IMR-90 (cell line): ENCODE measurements around the gene CIROP. TPM values are rescaled to one million over a fixed set of nuclear protein-coding genes. Genes with fewer than 3 reads are reported as not detected.

Source experiments
- ATAC-seq: fragments of 200-7000 bp; cut with Tn5 transposase; 2 replicates; pipeline ENCODE4 v1.9.1; 2020; ENCODE audit warnings: low read depth, mild to moderate bottlenecking, moderate library complexity
- BruUV-seq: library from RNA; stranded (reverse); fragments of 400-500 nt; replicated peaks from 2 replicates; lab custom pipeline; 2021; lab: Mats Ljungman, UMichigan
- CTCF ChIA-PET: fragments of 300-600 bp; formaldehyde crosslinking; extraction: SDS; loops from one replicate; lab custom pipeline; 2021; ENCODE audit warnings: antibody characterized with exemption; lab: Yijun Ruan, JAX
- POLR2A ChIA-PET: fragments of 300-600 bp; sonication (Branson Sonifier 250); formaldehyde crosslinking; loops from one replicate; lab custom pipeline; 2022; ENCODE audit warnings: antibody characterized with exemption; ENCODE audit not compliant: unreplicated experiment; lab: Charles Lee
- DNase-seq: peaks from one replicate; pipeline ENCODE4 v3.0.0; 2013
- H2AFZ ChIP-seq: replicated peaks from 2 replicates; pipeline ENCODE3; 2013; ENCODE audit warnings: low read length, mild to moderate bottlenecking; ENCODE audit not compliant: poor library complexity
- H2AK5ac ChIP-seq: 2 replicates; pipeline ENCODE4 v1.6.1; 2013; ENCODE audit warnings: low read depth, low read length, inconsistent platforms
- H2AK9ac ChIP-seq: replicated peaks from 2 replicates; pipeline ENCODE3; 2013; ENCODE audit warnings: mild to moderate bottlenecking, low read depth, low read length, moderate library complexity; ENCODE audit not compliant: poor library complexity
- H2BK120ac ChIP-seq: 2 replicates; pipeline ENCODE4 v1.6.1; 2013; ENCODE audit warnings: low read depth, low read length, inconsistent platforms
- H2BK15ac ChIP-seq: 3 replicates; pipeline ENCODE4 v1.6.1; 2013; ENCODE audit warnings: low read depth, low read length, inconsistent platforms
- H2BK20ac ChIP-seq: 2 replicates; pipeline ENCODE4 v1.6.1; 2013; ENCODE audit warnings: low read depth, mild to moderate bottlenecking, inconsistent platforms, low read length, moderate library complexity
- H2BK5ac ChIP-seq: 2 replicates; pipeline ENCODE4 v1.6.1; 2013; ENCODE audit warnings: mild to moderate bottlenecking, low read depth, low read length, inconsistent platforms; ENCODE audit not compliant: poor library complexity, severe bottlenecking
- H3K14ac ChIP-seq: replicated peaks from 2 replicates; pipeline ENCODE4 v1.6.1; 2013; ENCODE audit warnings: low read depth, low read length, inconsistent platforms
- H3K18ac ChIP-seq: 2 replicates; pipeline ENCODE4 v1.6.1; 2013; ENCODE audit warnings: low read depth, low read length, control low read depth
- H3K23ac ChIP-seq: 2 replicates; pipeline ENCODE4 v1.6.1; 2013; ENCODE audit warnings: low read depth, low read length, inconsistent platforms
- H3K27ac ChIP-seq: 2 replicates; pipeline ENCODE4 v1.5.1; 2013; ENCODE audit warnings: mild to moderate bottlenecking, control low read depth, low read length; ENCODE audit not compliant: insufficient read depth
- H3K27me3 ChIP-seq: 2 replicates; pipeline ENCODE4 v1.6.1; 2013; ENCODE audit warnings: low read length; ENCODE audit not compliant: control insufficient read depth, insufficient read depth
- H3K36me3 ChIP-seq: 2 replicates; pipeline ENCODE4 v1.6.1; 2013; ENCODE audit warnings: low read length, mixed read lengths; ENCODE audit not compliant: control insufficient read depth, insufficient read depth
- H3K4ac ChIP-seq: 2 replicates; pipeline ENCODE4 v1.6.1; 2013; ENCODE audit warnings: low read depth, low read length, inconsistent platforms
- H3K4me1 ChIP-seq: 2 replicates; pipeline ENCODE4 v1.6.1; 2013; ENCODE audit warnings: low read length, mixed read lengths; ENCODE audit not compliant: control insufficient read depth, insufficient read depth
- H3K4me2 ChIP-seq: 2 replicates; pipeline ENCODE4 v1.6.1; 2013; ENCODE audit warnings: low read depth, mild to moderate bottlenecking, control low read depth, low read length, moderate library complexity
- H3K4me3 ChIP-seq: 2 replicates; pipeline ENCODE4 v1.5.1; 2013; ENCODE audit warnings: low read depth, mild to moderate bottlenecking, control low read depth, low read length, moderate library complexity; ENCODE audit not compliant: insufficient read depth
- H3K56ac ChIP-seq: 2 replicates; pipeline ENCODE4 v1.6.1; 2013; ENCODE audit warnings: low read length, inconsistent platforms; ENCODE audit not compliant: insufficient read depth; ENCODE audit errors: extremely low read depth
- H3K79me1 ChIP-seq, 2 experiments: 2 replicates each; pipeline ENCODE4 v1.6.1; 2013; ENCODE audit warnings: low read length in 2 of 2, inconsistent platforms in 1 of 2, low read depth in 1 of 2
- H3K9ac ChIP-seq: 2 replicates; pipeline ENCODE4 v1.6.1; 2013; ENCODE audit warnings: low read depth, low read length, control low read depth
- H3K9me1 ChIP-seq: 2 replicates; pipeline ENCODE4 v1.6.1; 2013; ENCODE audit warnings: low read length, inconsistent platforms; ENCODE audit not compliant: insufficient read depth
- H3K9me3 ChIP-seq: 2 replicates; pipeline ENCODE4 v1.6.1; 2013; ENCODE audit warnings: low read length; ENCODE audit not compliant: control insufficient read depth, insufficient read depth
- H4K20me1 ChIP-seq: 2 replicates; pipeline ENCODE4 v1.6.1; 2013; ENCODE audit warnings: low read length, inconsistent platforms; ENCODE audit not compliant: insufficient read depth
- H4K5ac ChIP-seq: 2 replicates; pipeline ENCODE4 v1.6.1; 2013; ENCODE audit warnings: mild to moderate bottlenecking, low read depth, low read length, control low read depth
- H4K8ac ChIP-seq, 2 experiments: 2 replicates each; pipeline ENCODE4 v1.6.1; 2013; ENCODE audit warnings: low read depth in 2 of 2, low read length in 2 of 2, control low read depth in 1 of 2, inconsistent platforms in 1 of 2
- H4K91ac ChIP-seq: 2 replicates; pipeline ENCODE4 v1.6.1; 2013; ENCODE audit warnings: low read depth, low read length, inconsistent platforms; ENCODE audit not compliant: insufficient read depth
- BHLHE40 ChIP-seq: fragments of 150-350 bp; IDR thresholded peaks from 2 replicates; pipeline ENCODE4 v1.6.1; 2016; ENCODE audit warnings: mild to moderate bottlenecking, low read depth, low read length
- CEBPB ChIP-seq: IDR thresholded peaks from 2 replicates; pipeline ENCODE4 v1.6.1; 2012; ENCODE audit warnings: low read depth, low read length, improper control_type of control experiment
- CHD1 ChIP-seq: IDR thresholded peaks from 2 replicates; pipeline ENCODE4 v1.6.1; 2012; ENCODE audit warnings: low read depth, low read length, improper control_type of control experiment
- FOS ChIP-seq: fragments of 150-350 bp; IDR thresholded peaks from 2 replicates; pipeline ENCODE4 v1.6.1; 2016; ENCODE audit warnings: low read depth, low read length
- MAFK ChIP-seq: IDR thresholded peaks from 2 replicates; pipeline ENCODE4 v1.6.1; 2012; ENCODE audit warnings: low read depth, low read length, improper control_type of control experiment
- NFE2L2 ChIP-seq: fragments of 150-350 bp; IDR thresholded peaks from 2 replicates; pipeline ENCODE4 v1.6.1; 2016; ENCODE audit warnings: low read depth, mild to moderate bottlenecking, low read length
- POLR2A ChIP-seq: IDR thresholded peaks from 2 replicates; pipeline ENCODE4 v1.6.1; 2012; ENCODE audit warnings: mild to moderate bottlenecking, low read depth, low read length
- RAD21 ChIP-seq: IDR thresholded peaks from 2 replicates; pipeline ENCODE4 v1.6.1; 2012; ENCODE audit warnings: low read length, improper control_type of control experiment
- RCOR1 ChIP-seq: IDR thresholded peaks from 2 replicates; pipeline ENCODE4 v1.6.1; 2012; ENCODE audit warnings: mild to moderate bottlenecking, low read length, improper control_type of control experiment; ENCODE audit not compliant: insufficient replicate concordance
- RFX5 ChIP-seq: IDR thresholded peaks from 2 replicates; pipeline ENCODE4 v1.8.0; 2012; ENCODE audit warnings: low read depth, mild to moderate bottlenecking, low read length, moderate library complexity
- SMC3 ChIP-seq: fragments of 150-350 bp; IDR thresholded peaks from 2 replicates; pipeline ENCODE4 v1.6.1; 2016; ENCODE audit warnings: low read depth, mild to moderate bottlenecking, antibody characterized with exemption, low read length, moderate library complexity
- WGBS, 2 experiments: methylation state at CpG; one replicate each; pipeline versions ENCODE4 v1.1.5 to v1.1.7; 2013; ENCODE audit warnings: missing lambda C conversion rate in 2 of 2; ENCODE audit not compliant: insufficient read length in 1 of 2; ENCODE audit errors: extremely low coverage in 2 of 2; 5-methylcytosine and 5-hydroxymethylcytosine counted together
- dilution Hi-C: fragments of 300-500 bp; cut with HindIII; formaldehyde crosslinking; loops from one replicate; pipeline ENCODE4 v1.14.3; 2018; ENCODE audit warnings: low sequenced_read_pairs; ENCODE audit not compliant: unreplicated experiment
- in situ Hi-C: fragments of 300-500 bp; cut with MboI; formaldehyde crosslinking; loops from 3 replicates; pipeline ENCODE4 v1.14.3; 2019; ENCODE audit warnings: low sequenced_read_pairs, inconsistent platforms, mixed read lengths
- intact Hi-C: fragments of 100-400 bp; cut with micrococcal nuclease; formaldehyde crosslinking; loops from 2 replicates; pipeline ENCODE4 v1.10.0; 2022
- polyA plus RNA-seq, 3 experiments: library from polyadenylated mRNA; depleted of rRNA; stranded (reverse); fragments of >200 nt; gene quantifications; 2 replicates each; pipeline ENCODE4 v1.2.3, GENCODE V29; 2012; ENCODE audit warnings: low replicate concordance in 1 of 3
- total RNA-seq: library from RNA; depleted of rRNA; stranded (reverse); fragments of >200 nt; gene quantifications from 2 replicates; pipeline ENCODE4 v1.2.3, GENCODE V29; 2012
- TF ChIP-seq, protein P1 (sequence below): fragments of 150-350 bp; IDR thresholded peaks from 2 replicates; pipeline ENCODE4 v1.6.1; 2016; ENCODE audit warnings: low read depth, mild to moderate bottlenecking, low read length, moderate library complexity, borderline replicate concordance
- TF ChIP-seq, protein P2 (sequence below): conservative IDR thresholded peaks from 2 replicates; pipeline ENCODE4 v1.5.1; 2012; ENCODE audit warnings: mild to moderate bottlenecking, low read depth, low read length, improper control_type of control experiment

CIROP gene
- total and polyA plus RNA-seq, 2 of the 4 experiments (the other 2 are of a cell fraction) = 0.31 to 0.36 TPM

DNA sequence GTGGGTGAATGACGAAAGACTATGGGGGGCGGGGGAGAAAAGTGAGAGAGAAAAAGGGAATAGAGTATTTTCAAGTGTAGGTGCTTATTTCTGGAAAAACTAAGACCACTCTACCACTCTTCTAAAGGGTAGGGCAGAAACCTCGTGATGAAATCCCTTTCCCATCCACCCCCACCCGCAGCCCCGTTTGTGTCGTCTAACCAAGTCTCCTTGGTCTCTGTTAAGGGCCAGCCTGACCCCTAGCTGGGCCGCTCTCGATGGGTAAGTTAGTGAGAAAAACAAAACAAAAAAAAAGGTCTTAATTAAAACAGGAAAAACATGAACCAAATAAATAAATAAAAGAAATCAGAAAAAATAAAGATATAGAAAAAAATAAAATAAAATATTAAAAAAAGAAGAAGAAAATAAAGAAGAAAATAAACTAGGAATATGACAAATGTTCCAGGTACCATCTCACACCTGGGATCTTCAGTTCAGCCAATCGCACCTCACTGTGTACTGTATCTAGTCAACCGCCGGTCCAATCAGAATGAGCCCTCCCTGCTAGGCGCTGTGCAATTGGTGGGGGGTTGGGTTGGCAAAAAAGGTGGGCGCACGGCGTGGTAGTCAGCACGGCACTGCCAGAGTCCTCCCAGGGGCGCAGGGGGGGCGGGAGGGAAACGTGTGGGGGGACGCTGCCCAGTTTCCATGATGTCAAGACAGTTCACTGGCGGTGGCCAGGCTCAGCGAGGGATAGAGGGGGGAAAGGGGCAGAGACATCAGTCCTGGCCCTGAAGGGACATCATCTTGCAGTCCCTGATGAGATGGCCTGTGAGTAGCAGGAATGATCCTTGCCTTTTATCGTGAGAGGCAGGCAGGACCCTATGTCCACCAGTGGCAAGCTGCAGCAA, 37.7 kb downstream of the CIROP start (continued):
- TF ChIP-seq RFX5 (no peak), CHD1 (no peak)

DNA sequence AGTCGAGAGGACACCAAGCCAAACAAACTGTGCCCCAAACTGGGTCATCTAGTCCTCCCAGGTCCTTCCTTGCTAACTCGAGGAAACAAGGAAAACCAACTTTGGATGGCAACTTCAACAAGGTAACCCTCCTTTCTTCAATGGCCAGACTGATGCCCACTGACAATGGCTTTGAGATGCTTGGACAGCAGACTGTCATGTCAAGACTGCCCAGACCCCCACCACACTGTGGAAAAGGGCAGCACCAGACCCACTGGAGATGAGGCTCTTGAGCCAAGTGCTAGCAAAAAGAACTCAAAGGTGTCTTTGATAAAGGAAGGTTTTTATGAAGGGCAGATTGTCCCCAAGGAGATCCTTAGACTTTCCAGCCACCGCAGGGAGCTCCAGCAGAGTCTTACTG, 38.4 kb downstream of the CIROP start:
- no peak overlapping the region for H2BK15ac ChIP-seq
- H3K4me1 ChIP-seq = peaks cover 15% of the 10 kb centered on the region
- no peak overlapping the region for H3K56ac ChIP-seq
- H3K79me1 ChIP-seq = peaks cover 25 to 86% of the 10 kb centered on the region in 2 experiments
- CTCF ChIA-PET = no interaction called here
- H3K23ac ChIP-seq = no peak overlapping the region
- H2AK5ac ChIP-seq = no peak overlapping the region
- no peak overlapping the region for H3K4ac ChIP-seq
- ATAC-seq (no peak), DNase-seq (no peak)
- no TSS peak for BruUV-seq
- H4K20me1 ChIP-seq = peaks cover 54% of the 10 kb centered on the region
- dilution Hi-C loops (no loop called here), intact Hi-C loops (no loop called here), in situ Hi-C loops (loop anchor here (5.0 to 10.0 kb wide), 2 partner anchors 36 to 512 kb away; partner anchors contain the start of gene CIROP)
- no peak overlapping the region for H2AFZ ChIP-seq
- no peak overlapping the region for H4K91ac ChIP-seq
- H3K14ac ChIP-seq = no peak overlapping the region
- H3K9me3 ChIP-seq = no peaks in the 10 kb centered on the region
- H3K9me1 ChIP-seq = peaks cover 8% of the 10 kb centered on the region; the same call in 1 of the 2 replicates
- no peak overlapping the region for H4K5ac ChIP-seq
- no peak overlapping the region for H2BK120ac ChIP-seq
- H3K27me3 ChIP-seq = no peaks in the 10 kb centered on the region
- 0 out of 2 replicates have a peak overlapping the region, but pooled peaks have one; percentile 18 for H3K27ac ChIP-seq
- H2AK9ac ChIP-seq = no peak overlapping the region
- peaks cover 60% of the 10 kb centered on the region for H3K36me3 ChIP-seq
- POLR2A ChIA-PET = no interaction called here
- H3K4me3 ChIP-seq = no peak overlapping the region
- H4K8ac ChIP-seq = no peak overlapping the region
- WGBS, 2 experiments = no CpG with 5 or more reads among the region's 3 CpGs
- H3K9ac ChIP-seq = no peak overlapping the region
- no peak overlapping the region for H2BK5ac ChIP-seq
- no peak overlapping the region for H3K4me2 ChIP-seq
- H3K18ac ChIP-seq = no peak overlapping the region
- no peak overlapping the region for H2BK20ac ChIP-seq
- TF ChIP-seq RFX5 (no peak), NFE2L2 (no peak), MAFK (no peak), RCOR1 (no peak), BHLHE40 (no peak), SMC3 (no peak), CEBPB (no peak), FOS (no peak), POLR2A (no peak), RAD21 (no peak), CHD1 (no peak)
- TF ChIP-seq, protein P1, sequence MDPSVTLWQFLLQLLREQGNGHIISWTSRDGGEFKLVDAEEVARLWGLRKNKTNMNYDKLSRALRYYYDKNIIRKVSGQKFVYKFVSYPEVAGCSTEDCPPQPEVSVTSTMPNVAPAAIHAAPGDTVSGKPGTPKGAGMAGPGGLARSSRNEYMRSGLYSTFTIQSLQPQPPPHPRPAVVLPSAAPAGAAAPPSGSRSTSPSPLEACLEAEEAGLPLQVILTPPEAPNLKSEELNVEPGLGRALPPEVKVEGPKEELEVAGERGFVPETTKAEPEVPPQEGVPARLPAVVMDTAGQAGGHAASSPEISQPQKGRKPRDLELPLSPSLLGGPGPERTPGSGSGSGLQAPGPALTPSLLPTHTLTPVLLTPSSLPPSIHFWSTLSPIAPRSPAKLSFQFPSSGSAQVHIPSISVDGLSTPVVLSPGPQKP = no peak
- TF ChIP-seq, protein P2, sequence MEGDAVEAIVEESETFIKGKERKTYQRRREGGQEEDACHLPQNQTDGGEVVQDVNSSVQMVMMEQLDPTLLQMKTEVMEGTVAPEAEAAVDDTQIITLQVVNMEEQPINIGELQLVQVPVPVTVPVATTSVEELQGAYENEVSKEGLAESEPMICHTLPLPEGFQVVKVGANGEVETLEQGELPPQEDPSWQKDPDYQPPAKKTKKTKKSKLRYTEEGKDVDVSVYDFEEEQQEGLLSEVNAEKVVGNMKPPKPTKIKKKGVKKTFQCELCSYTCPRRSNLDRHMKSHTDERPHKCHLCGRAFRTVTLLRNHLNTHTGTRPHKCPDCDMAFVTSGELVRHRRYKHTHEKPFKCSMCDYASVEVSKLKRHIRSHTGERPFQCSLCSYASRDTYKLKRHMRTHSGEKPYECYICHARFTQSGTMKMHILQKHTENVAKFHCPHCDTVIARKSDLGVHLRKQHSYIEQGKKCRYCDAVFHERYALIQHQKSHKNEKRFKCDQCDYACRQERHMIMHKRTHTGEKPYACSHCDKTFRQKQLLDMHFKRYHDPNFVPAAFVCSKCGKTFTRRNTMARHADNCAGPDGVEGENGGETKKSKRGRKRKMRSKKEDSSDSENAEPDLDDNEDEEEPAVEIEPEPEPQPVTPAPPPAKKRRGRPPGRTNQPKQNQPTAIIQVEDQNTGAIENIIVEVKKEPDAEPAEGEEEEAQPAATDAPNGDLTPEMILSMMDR = no peak
